K562 (cell line): ENCODE results near the gene CBFA2T3. TPM values are rescaled to one million over a fixed set of nuclear protein-coding genes. Genes with fewer than 3 reads are reported as not detected.

Experiments used
- CREM ChIP-seq: IDR thresholded peaks from 2 replicates; pipeline ENCODE4 v1.6.1; 2014; ENCODE audit warnings: antibody characterized with exemption, low read depth
- HDAC3 ChIP-seq: fragments of 450-650 bp; IDR thresholded peaks from 2 replicates; pipeline ENCODE4 v1.6.1; 2018; ENCODE audit warnings: borderline replicate concordance, mild to moderate bottlenecking, moderate library complexity; ENCODE audit not compliant: partially characterized antibody
- IFI16 ChIP-seq: fragments of 250-450 bp; sonication (Bioruptor Pico); IDR thresholded peaks from 2 replicates; pipeline ENCODE4 v2.1.2; 2022; ENCODE audit warnings: mild to moderate bottlenecking, inconsistent platforms
- MTA2 ChIP-seq: fragments of 450-650 bp; IDR thresholded peaks from 2 replicates; pipeline ENCODE4 v1.6.1; 2016; ENCODE audit warnings: low read depth
- RBM22 ChIP-seq: fragments of 200-400 bp; formaldehyde crosslinking; IDR thresholded peaks from 2 replicates; pipeline ENCODE4 v1.6.1; 2018; ENCODE audit warnings: low read length, low read depth; ENCODE audit not compliant: poor library complexity, severe bottlenecking
- RHOXF2B ChIP-seq: fragments of 250-450 bp; sonication (Bioruptor Pico); conservative IDR thresholded peaks from 2 replicates; pipeline ENCODE4 v1.5.1; 2021
- SIN3B ChIP-seq: fragments of 450-650 bp; IDR thresholded peaks from 2 replicates; pipeline ENCODE4 v1.6.1; 2017; ENCODE audit warnings: low read depth, mild to moderate bottlenecking, moderate library complexity
- ZFX ChIP-seq: sonication (generic); formaldehyde crosslinking; IDR thresholded peaks from 2 replicates; pipeline ENCODE4 v1.8.0; 2022; ENCODE audit warnings: mild to moderate bottlenecking, missing genetic modification reagents, moderate library complexity
- polyA plus RNA-seq, 8 experiments: library from polyadenylated mRNA; depleted of rRNA in 4 of 8; stranded (reverse) in 5 of 8; unstranded in 3 of 8; fragments of >200 nt; fragmentation: Nextera tagmentation in 2 of 8; fragmentation: Illumina TruSeq in 1 of 8; extraction: Ambion mirVana in 2 of 8; extraction: Trizol in 1 of 8; gene quantifications; 2 replicates each; pipeline versions ENCODE4 v1.2.1 to v1.2.3, GENCODE V29; 2011 to 2014; ENCODE audit warnings: inconsistent platforms in 1 of 8, missing spikeins in 1 of 8
- total RNA-seq, 7 experiments: library from RNA; depleted of rRNA in 6 of 7; stranded (reverse); fragments of >200 nt in 6 of 7; fragmentation: Illumina TruSeq in 2 of 7; extraction: Trizol in 2 of 7; gene quantifications; 2 replicates each; pipeline versions ENCODE4 v1.2.1 to v1.2.3, GENCODE V29; 2011 to 2021; ENCODE audit warnings: low replicate concordance in 1 of 7
- TF ChIP-seq, protein P1 (sequence below), 2 experiments: fragments of 150-350 bp in 1 of 2; IDR thresholded peaks; 2 replicates each; pipeline ENCODE4 v1.6.1; 2012 to 2016; ENCODE audit warnings: low read depth in 2 of 2, low read length in 2 of 2, mild to moderate bottlenecking in 1 of 2, moderate library complexity in 1 of 2

CBFA2T3 gene
- total and polyA plus RNA-seq, 9 of the 15 experiments (the other 6 are each of a cell fraction or from before 2014, with no cell fraction given), result 2.3 to 145 (median 6.7) TPM

- TF ChIP-seq RHOXF2B (CRISPR knock-in tag) (no peak), CREM (no peak), IFI16 (CRISPR knock-in tag) (no peak), SIN3B (no peak), RBM22 (peak; percentile 40), MTA2 (no peak), HDAC3 (no peak), ZFX (peak; percentile 27; the same call in 1 of the 2 replicates)
- TF ChIP-seq, protein P1, sequence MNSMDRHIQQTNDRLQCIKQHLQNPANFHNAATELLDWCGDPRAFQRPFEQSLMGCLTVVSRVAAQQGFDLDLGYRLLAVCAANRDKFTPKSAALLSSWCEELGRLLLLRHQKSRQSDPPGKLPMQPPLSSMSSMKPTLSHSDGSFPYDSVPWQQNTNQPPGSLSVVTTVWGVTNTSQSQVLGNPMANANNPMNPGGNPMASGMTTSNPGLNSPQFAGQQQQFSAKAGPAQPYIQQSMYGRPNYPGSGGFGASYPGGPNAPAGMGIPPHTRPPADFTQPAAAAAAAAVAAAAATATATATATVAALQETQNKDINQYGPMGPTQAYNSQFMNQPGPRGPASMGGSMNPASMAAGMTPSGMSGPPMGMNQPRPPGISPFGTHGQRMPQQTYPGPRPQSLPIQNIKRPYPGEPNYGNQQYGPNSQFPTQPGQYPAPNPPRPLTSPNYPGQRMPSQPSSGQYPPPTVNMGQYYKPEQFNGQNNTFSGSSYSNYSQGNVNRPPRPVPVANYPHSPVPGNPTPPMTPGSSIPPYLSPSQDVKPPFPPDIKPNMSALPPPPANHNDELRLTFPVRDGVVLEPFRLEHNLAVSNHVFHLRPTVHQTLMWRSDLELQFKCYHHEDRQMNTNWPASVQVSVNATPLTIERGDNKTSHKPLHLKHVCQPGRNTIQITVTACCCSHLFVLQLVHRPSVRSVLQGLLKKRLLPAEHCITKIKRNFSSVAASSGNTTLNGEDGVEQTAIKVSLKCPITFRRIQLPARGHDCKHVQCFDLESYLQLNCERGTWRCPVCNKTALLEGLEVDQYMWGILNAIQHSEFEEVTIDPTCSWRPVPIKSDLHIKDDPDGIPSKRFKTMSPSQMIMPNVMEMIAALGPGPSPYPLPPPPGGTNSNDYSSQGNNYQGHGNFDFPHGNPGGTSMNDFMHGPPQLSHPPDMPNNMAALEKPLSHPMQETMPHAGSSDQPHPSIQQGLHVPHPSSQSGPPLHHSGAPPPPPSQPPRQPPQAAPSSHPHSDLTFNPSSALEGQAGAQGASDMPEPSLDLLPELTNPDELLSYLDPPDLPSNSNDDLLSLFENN (IDR thresholded peaks at IDR 0.05; ENCODE audit: low read depth in 2 of 2, low read length in 2 of 2), result no peak
- TF ChIP-seq, all 486 proteins: peak for 6
These were observed 70.4 kb downstream of the CBFA2T3 start (continued) for GRCh38 chr16:88906535-88907105.
